HAP-1 (cell line): Measurements from ENCODE around the gene APIP.

Experiments used
- DNase-seq, 2 experiments: peaks; one replicate each; pipeline ENCODE4 v3.0.0-alpha.2; 2016 to 2020; ENCODE audit warnings: low spot score in 2 of 2
- H3K27me3 ChIP-seq: fragments of 250-450 bp; sonication (Bioruptor Pico); 2 replicates; pipeline ENCODE4 v1.5.1; 2020; ENCODE audit warnings: low read depth, mild to moderate bottlenecking, moderate library complexity
- H3K36me3 ChIP-seq: fragments of 250-450 bp; sonication (Bioruptor Pico); replicated peaks from 2 replicates; pipeline ENCODE4 v1.5.1; 2020; ENCODE audit warnings: mild to moderate bottlenecking
- H3K4me1 ChIP-seq: fragments of 250-450 bp; sonication (Bioruptor Pico); 2 replicates; pipeline ENCODE4 v1.5.1; 2020; ENCODE audit warnings: mild to moderate bottlenecking
- H3K4me3 ChIP-seq: fragments of 250-450 bp; sonication (Bioruptor Pico); 2 replicates; pipeline ENCODE4 v1.5.1; 2020; ENCODE audit warnings: mild to moderate bottlenecking, moderate library complexity
- H3K9me3 ChIP-seq: fragments of 250-450 bp; sonication (Bioruptor Pico); 2 replicates; pipeline ENCODE4 v1.5.1; 2020; ENCODE audit warnings: mild to moderate bottlenecking, moderate library complexity
- in situ Hi-C: fragments of 300-500 bp; cut with MboI; formaldehyde crosslinking; loops from 3 replicates; pipeline ENCODE4 v1.14.3; 2020; ENCODE audit warnings: low sequenced_read_pairs, inconsistent platforms, mixed read lengths

APIP gene

GRCh38 chr11:34860518-34860917, 55.7 kb downstream of the APIP start:
- in situ Hi-C loops, result no loop called here
- H3K4me3 ChIP-seq, result no peak overlapping the region
- no peaks in the 10 kb centered on the region for H3K9me3 ChIP-seq
- no peaks in the 10 kb centered on the region for H3K36me3 ChIP-seq
- H3K27me3 ChIP-seq, result no peaks in the 10 kb centered on the region
- DNase-seq, result no peak
- H3K4me1 ChIP-seq, result no peaks in the 10 kb centered on the region

- no peak for DNase-seq
- Histone ChIP-seq H3K27me3 (no peaks in the 10 kb centered on the region), H3K4me1 (no peaks in the 10 kb centered on the region), H3K36me3 (no peaks in the 10 kb centered on the region), H3K9me3 (no peaks in the 10 kb centered on the region), H3K4me3 (no peak overlapping the region)
- in situ Hi-C loops, result no loop called here
Observed at GRCh38 chr11:34860034-34860433, 56.1 kb downstream of the APIP start.

- no peaks in the 10 kb centered on the region for H3K9me3 ChIP-seq
- no peak overlapping the region for H3K4me3 ChIP-seq
- no peaks in the 10 kb centered on the region for H3K4me1 ChIP-seq
- in situ Hi-C loops, result no loop called here
- H3K36me3 ChIP-seq, result no peaks in the 10 kb centered on the region
- DNase-seq, result no peak
- no peaks in the 10 kb centered on the region for H3K27me3 ChIP-seq
Observed at GRCh38 chr11:34859496-34859895, 56.7 kb downstream of the APIP start.

- in situ Hi-C loops, result no loop called here
- Histone ChIP-seq H3K27me3 (no peaks in the 10 kb centered on the region), H3K4me3 (no peak overlapping the region), H3K9me3 (no peaks in the 10 kb centered on the region), H3K4me1 (no peaks in the 10 kb centered on the region), H3K36me3 (no peaks in the 10 kb centered on the region)
- no peak for DNase-seq
Observed at GRCh38 chr11:34857463-34857862, 58.7 kb downstream of the APIP start.

- H3K9me3 ChIP-seq, result no peaks in the 10 kb centered on the region
- H3K4me3 ChIP-seq, result no peak overlapping the region
- H3K36me3 ChIP-seq, result no peaks in the 10 kb centered on the region
- no peak for DNase-seq
- no peaks in the 10 kb centered on the region for H3K27me3 ChIP-seq
- no peaks in the 10 kb centered on the region for H3K4me1 ChIP-seq
- in situ Hi-C loops, result no loop called here
Observed at GRCh38 chr11:34856251-34856650, 59.9 kb downstream of the APIP start.

- in situ Hi-C loops, result no loop called here
- H3K27me3 ChIP-seq, result no peaks in the 10 kb centered on the region
- no peak overlapping the region for H3K4me3 ChIP-seq
- H3K36me3 ChIP-seq, result no peaks in the 10 kb centered on the region
- no peak for DNase-seq
- H3K9me3 ChIP-seq, result no peaks in the 10 kb centered on the region
- no peaks in the 10 kb centered on the region for H3K4me1 ChIP-seq
Observed at GRCh38 chr11:34855754-34856095, 60.5 kb downstream of the APIP start.

- in situ Hi-C loops, result no loop called here
- H3K27me3 ChIP-seq, result no peaks in the 10 kb centered on the region
- H3K36me3 ChIP-seq, result no peaks in the 10 kb centered on the region
- no peak overlapping the region for H3K4me3 ChIP-seq
- no peak for DNase-seq
- H3K4me1 ChIP-seq, result no peaks in the 10 kb centered on the region
- no peaks in the 10 kb centered on the region for H3K9me3 ChIP-seq
Observed at GRCh38 chr11:34855021-34855753, 61.0 kb downstream of the APIP start.

GRCh38 chr11:34851916-34852315, 64.3 kb downstream of the APIP start:
- Histone ChIP-seq H3K4me1 (no peaks in the 10 kb centered on the region), H3K4me3 (no peak overlapping the region), H3K9me3 (no peaks in the 10 kb centered on the region), H3K36me3 (no peaks in the 10 kb centered on the region), H3K27me3 (no peaks in the 10 kb centered on the region)
- no peak for DNase-seq
- in situ Hi-C loops, result no loop called here

- in situ Hi-C loops, result no loop called here
- no peak for DNase-seq
- H3K4me3 ChIP-seq, result no peak overlapping the region
- no peaks in the 10 kb centered on the region for H3K36me3 ChIP-seq
- H3K9me3 ChIP-seq, result no peaks in the 10 kb centered on the region
- peaks cover 13% of the 10 kb centered on the region for H3K4me1 ChIP-seq
- H3K27me3 ChIP-seq, result no peaks in the 10 kb centered on the region
Observed at GRCh38 chr11:34850334-34850733, 65.8 kb downstream of the APIP start.

GRCh38 chr11:34846467-34846866, 69.7 kb downstream of the APIP start:
- in situ Hi-C loops, result no loop called here
- Histone ChIP-seq H3K9me3 (no peaks in the 10 kb centered on the region), H3K4me1 (peaks cover 13% of the 10 kb centered on the region), H3K27me3 (no peaks in the 10 kb centered on the region), H3K36me3 (no peaks in the 10 kb centered on the region), H3K4me3 (no peak overlapping the region)
- peak in 1 of 2 experiments; percentile 3 for DNase-seq

GRCh38 chr11:34844463-34845112, 71.6 kb downstream of the APIP start:
- in situ Hi-C loops, result no loop called here
- no peak for DNase-seq
- Histone ChIP-seq H3K36me3 (no peaks in the 10 kb centered on the region), H3K4me1 (peaks cover 13% of the 10 kb centered on the region), H3K4me3 (no peak overlapping the region), H3K27me3 (no peaks in the 10 kb centered on the region), H3K9me3 (no peaks in the 10 kb centered on the region)

GRCh38 chr11:34843271-34843670, 72.9 kb downstream of the APIP start:
- in situ Hi-C loops, result no loop called here
- DNase-seq, result no peak
- Histone ChIP-seq H3K27me3 (no peaks in the 10 kb centered on the region), H3K36me3 (no peaks in the 10 kb centered on the region), H3K4me1 (peaks cover 13% of the 10 kb centered on the region), H3K9me3 (no peaks in the 10 kb centered on the region), H3K4me3 (no peak overlapping the region)

GRCh38 chr11:34840736-34841386, 75.3 kb downstream of the APIP start:
- Histone ChIP-seq H3K27me3 (no peaks in the 10 kb centered on the region), H3K36me3 (no peaks in the 10 kb centered on the region), H3K4me3 (no peak overlapping the region), H3K4me1 (peaks cover 4% of the 10 kb centered on the region), H3K9me3 (no peaks in the 10 kb centered on the region)
- in situ Hi-C loops, result no loop called here
- DNase-seq, result peak; percentile 32 to 44

- DNase-seq, result no peak
- Histone ChIP-seq H3K9me3 (no peaks in the 10 kb centered on the region), H3K4me1 (no peaks in the 10 kb centered on the region), H3K4me3 (no peak overlapping the region), H3K36me3 (no peaks in the 10 kb centered on the region), H3K27me3 (no peaks in the 10 kb centered on the region)
- in situ Hi-C loops, result no loop called here
Observed at GRCh38 chr11:34839969-34840368, 76.2 kb downstream of the APIP start.
